Esophagus muscularis mucosa (tissue), 4 donors: Measurements from ENCODE around the gene DNAJB1.

Experiments
- CTCF ChIP-seq, 3 experiments: fragments of 200-600 bp in 2 of 3; fragments of 450-650 bp in 1 of 3; sonication (generic) in 2 of 3; IDR thresholded peaks; one replicate each; pipeline ENCODE4 v1.5.1; 2017 to 2019; ENCODE audit warnings: antibody characterized with exemption in 3 of 3, mild to moderate bottlenecking in 2 of 3, moderate library complexity in 1 of 3
- EP300 ChIP-seq: sonication (generic); formaldehyde crosslinking; IDR thresholded peaks from one replicate; pipeline ENCODE4 v1.6.1; 2017; ENCODE audit warnings: antibody characterized with exemption
- POLR2A ChIP-seq: fragments of 450-650 bp; IDR thresholded peaks from one replicate; pipeline ENCODE4 v1.6.1; 2017; ENCODE audit warnings: antibody characterized with exemption, moderate library complexity, mild to moderate bottlenecking, low read depth
- POLR2AphosphoS5 ChIP-seq, 2 donors: sonication (generic); formaldehyde crosslinking; IDR thresholded peaks; one replicate each; pipeline ENCODE4 v1.6.1; 2017; ENCODE audit warnings: antibody characterized with exemption in 2 of 2

- TF ChIP-seq CTCF (IDR thresholded peaks at IDR 0.05) (no peak), POLR2AphosphoS5 (IDR thresholded peaks at IDR 0.05) (no peak), POLR2A (no peak), EP300 (no peak)
These were observed 15.3 kb upstream of the DNAJB1 start for GRCh38 chr19:14533450-14533849.
